K562 (cell line): ENCODE measurements around the gene CNPY4. TPM values are rescaled to one million over a fixed set of nuclear protein-coding genes. Genes with fewer than 3 reads are reported as not detected.

Experiments used
- ARID3A ChIP-seq: IDR thresholded peaks from 2 replicates; pipeline ENCODE4 v1.6.1; 2012; ENCODE audit warnings: low read depth, low read length, improper control_type of control experiment, borderline replicate concordance
- C11orf30 ChIP-seq: fragments of 450-650 bp; IDR thresholded peaks from 2 replicates; pipeline ENCODE4 v1.6.1; 2016; ENCODE audit warnings: low read depth, mild to moderate bottlenecking
- CHCHD3 ChIP-seq: fragments of 250-450 bp; sonication (Bioruptor Pico); IDR thresholded peaks from 2 replicates; pipeline ENCODE4 v2.1.2; 2022; ENCODE audit warnings: mild to moderate bottlenecking
- FOSL1 ChIP-seq: fragments of 200-800 bp; sonication (Bioruptor generic); conservative IDR thresholded peaks from 2 replicates; pipeline ENCODE4 v1.6.1; 2016; ENCODE audit warnings: missing genetic modification characterization, missing compliant biosample characterization
- FOXM1 ChIP-seq, 2 experiments: fragments of 450-650 bp in 1 of 2; sonication (generic) in 1 of 2; formaldehyde crosslinking in 1 of 2; IDR thresholded peaks; 2 replicates each; pipeline versions ENCODE4 v1.6.1 to v1.9.0; 2017 to 2022; ENCODE audit warnings: low read depth in 2 of 2, mild to moderate bottlenecking in 2 of 2, missing genetic modification reagents in 1 of 2, moderate library complexity in 1 of 2
- HIVEP1 ChIP-seq: fragments of 250-450 bp; sonication (Bioruptor Pico); IDR thresholded peaks from 2 replicates; pipeline ENCODE4 v1.4.0; 2020; ENCODE audit warnings: mild to moderate bottlenecking
- MYNN ChIP-seq, 2 experiments: sonication (generic); formaldehyde crosslinking in 1 of 2; IDR thresholded peaks; 2 replicates each; pipeline versions ENCODE4 v1.5.0 to v1.6.1; 2016 to 2020; ENCODE audit warnings: antibody characterized with exemption in 1 of 2, missing genetic modification reagents in 1 of 2
- NR1H2 ChIP-seq: sonication (generic); formaldehyde crosslinking; IDR thresholded peaks from 2 replicates; pipeline ENCODE4 v1.4.0; 2020; ENCODE audit warnings: mild to moderate bottlenecking, missing genetic modification reagents
- PKNOX1 ChIP-seq: fragments of 450-650 bp; IDR thresholded peaks from 2 replicates; pipeline ENCODE4 v1.6.1; 2016
- PRPF4 ChIP-seq: fragments of 200-400 bp; formaldehyde crosslinking; IDR thresholded peaks from one replicate; pipeline ENCODE4 v1.6.1; 2017; ENCODE audit warnings: low read length, low read depth, mild to moderate bottlenecking; ENCODE audit not compliant: insufficient read depth, poor library complexity, severe bottlenecking
- YBX1 ChIP-seq: fragments of 450-650 bp; IDR thresholded peaks from 2 replicates; pipeline ENCODE4 v1.7.1; 2016; ENCODE audit warnings: mild to moderate bottlenecking
- ZEB2 ChIP-seq: fragments of 450-650 bp; IDR thresholded peaks from 2 replicates; pipeline ENCODE4 v1.6.1; 2016
- ZNF184 ChIP-seq: sonication (generic); formaldehyde crosslinking; IDR thresholded peaks from 2 replicates; pipeline ENCODE4 v1.5.0; 2020; ENCODE audit warnings: missing genetic modification reagents
- ZNF217 ChIP-seq: sonication (generic); formaldehyde crosslinking; IDR thresholded peaks from 2 replicates; pipeline ENCODE4 v1.8.0; 2022; ENCODE audit warnings: mild to moderate bottlenecking, missing genetic modification reagents
- ZNF277 ChIP-seq: fragments of 250-450 bp; sonication (Bioruptor Pico); IDR thresholded peaks from 2 replicates; pipeline ENCODE4 v1.8.0; 2022; ENCODE audit warnings: inconsistent platforms, mild to moderate bottlenecking, moderate library complexity, borderline replicate concordance
- polyA plus RNA-seq, 8 experiments: library from polyadenylated mRNA; depleted of rRNA in 4 of 8; stranded (reverse) in 5 of 8; unstranded in 3 of 8; fragments of >200 nt; fragmentation: Nextera tagmentation in 2 of 8; fragmentation: Illumina TruSeq in 1 of 8; extraction: Ambion mirVana in 2 of 8; extraction: Trizol in 1 of 8; gene quantifications; 2 replicates each; pipeline versions ENCODE4 v1.2.1 to v1.2.3, GENCODE V29; 2011 to 2014; ENCODE audit warnings: inconsistent platforms in 1 of 8, missing spikeins in 1 of 8
- total RNA-seq, 7 experiments: library from RNA; depleted of rRNA in 6 of 7; stranded (reverse); fragments of >200 nt in 6 of 7; fragmentation: Illumina TruSeq in 2 of 7; extraction: Trizol in 2 of 7; gene quantifications; 2 replicates each; pipeline versions ENCODE4 v1.2.1 to v1.2.3, GENCODE V29; 2011 to 2021; ENCODE audit warnings: low replicate concordance in 1 of 7
- TF ChIP-seq, protein P1 (sequence below): fragments of 250-450 bp; sonication (Bioruptor Pico); IDR thresholded peaks from 2 replicates; pipeline ENCODE4 v1.5.0; 2021
- TF ChIP-seq, protein P2 (sequence below), 3 experiments: IDR thresholded peaks in 2 of 3; conservative IDR thresholded peaks in 1 of 3; 2 replicates each; pipeline ENCODE4 v1.5.1; 2011 to 2012; ENCODE audit warnings: low read length in 3 of 3, mild to moderate bottlenecking in 3 of 3, control low read depth in 2 of 3, improper control_type of control experiment in 1 of 3, inconsistent platforms in 1 of 3, low read depth in 1 of 3, mixed read lengths in 1 of 3, moderate library complexity in 1 of 3; ENCODE audit not compliant: insufficient read depth in 2 of 3
- TF ChIP-seq, protein P3 (sequence below): IDR thresholded peaks from 2 replicates; pipeline ENCODE4 v1.6.1; 2014; ENCODE audit warnings: antibody characterized with exemption
- TF ChIP-seq, protein P4 (sequence below): fragments of 250-450 bp; sonication (Bioruptor Pico); IDR thresholded peaks from 2 replicates; pipeline ENCODE4 v1.8.0; 2022; ENCODE audit warnings: inconsistent platforms

Gene CNPY4
- total and polyA plus RNA-seq, 9 of the 15 experiments (the other 6 are each of a cell fraction or from before 2014, with no cell fraction given): 1.9 to 11.2 (median 7.0) TPM

DNA sequence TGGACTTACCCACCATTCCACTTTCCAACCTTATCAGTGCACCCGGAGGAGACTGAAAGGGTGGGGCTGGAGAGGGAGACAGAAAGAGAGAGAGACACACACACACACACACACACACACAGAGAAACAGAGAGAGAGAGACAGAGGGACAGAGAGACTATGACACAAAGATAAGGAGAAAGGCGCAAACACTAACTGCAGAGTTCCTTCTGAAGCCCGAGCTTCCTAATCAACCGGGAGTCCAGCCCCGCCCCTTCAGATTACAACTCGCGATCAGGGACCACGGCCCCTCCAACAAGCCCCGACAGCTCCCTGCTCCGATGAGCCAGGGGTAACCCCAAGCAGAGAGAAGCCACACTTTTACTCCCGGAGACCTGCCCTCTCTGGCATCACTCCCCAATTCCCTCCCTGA is 48.5 kb downstream of the CNPY4 start (continued):
- TF ChIP-seq, protein P1, sequence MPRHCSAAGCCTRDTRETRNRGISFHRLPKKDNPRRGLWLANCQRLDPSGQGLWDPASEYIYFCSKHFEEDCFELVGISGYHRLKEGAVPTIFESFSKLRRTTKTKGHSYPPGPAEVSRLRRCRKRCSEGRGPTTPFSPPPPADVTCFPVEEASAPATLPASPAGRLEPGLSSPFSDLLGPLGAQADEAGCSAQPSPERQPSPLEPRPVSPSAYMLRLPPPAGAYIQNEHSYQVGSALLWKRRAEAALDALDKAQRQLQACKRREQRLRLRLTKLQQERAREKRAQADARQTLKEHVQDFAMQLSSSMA (CRISPR knock-in tag): no peak
- TF ChIP-seq NR1H2 (no peak), C11orf30 (no peak), MYNN (IDR thresholded peaks at IDR 0.05) (no peak), MYNN (CRISPR knock-in tag; IDR thresholded peaks at IDR 0.05) (no peak), ARID3A (no peak), ZNF277 (CRISPR knock-in tag) (no peak), YBX1 (no peak), CHCHD3 (CRISPR knock-in tag) (no peak), ZEB2 (peak; percentile 88), ZNF217 (CRISPR knock-in tag) (no peak), HIVEP1 (no peak), FOSL1 (tag) (peak; percentile 68), PRPF4 (no peak), PKNOX1 (peak; percentile 76), ZNF184 (CRISPR knock-in tag) (no peak), FOXM1 (IDR thresholded peaks at IDR 0.05; ENCODE audit: low read depth) (no peak), FOXM1 (CRISPR knock-in tag; IDR thresholded peaks at IDR 0.05; ENCODE audit: low read depth) (no peak)
- TF ChIP-seq, protein P2, sequence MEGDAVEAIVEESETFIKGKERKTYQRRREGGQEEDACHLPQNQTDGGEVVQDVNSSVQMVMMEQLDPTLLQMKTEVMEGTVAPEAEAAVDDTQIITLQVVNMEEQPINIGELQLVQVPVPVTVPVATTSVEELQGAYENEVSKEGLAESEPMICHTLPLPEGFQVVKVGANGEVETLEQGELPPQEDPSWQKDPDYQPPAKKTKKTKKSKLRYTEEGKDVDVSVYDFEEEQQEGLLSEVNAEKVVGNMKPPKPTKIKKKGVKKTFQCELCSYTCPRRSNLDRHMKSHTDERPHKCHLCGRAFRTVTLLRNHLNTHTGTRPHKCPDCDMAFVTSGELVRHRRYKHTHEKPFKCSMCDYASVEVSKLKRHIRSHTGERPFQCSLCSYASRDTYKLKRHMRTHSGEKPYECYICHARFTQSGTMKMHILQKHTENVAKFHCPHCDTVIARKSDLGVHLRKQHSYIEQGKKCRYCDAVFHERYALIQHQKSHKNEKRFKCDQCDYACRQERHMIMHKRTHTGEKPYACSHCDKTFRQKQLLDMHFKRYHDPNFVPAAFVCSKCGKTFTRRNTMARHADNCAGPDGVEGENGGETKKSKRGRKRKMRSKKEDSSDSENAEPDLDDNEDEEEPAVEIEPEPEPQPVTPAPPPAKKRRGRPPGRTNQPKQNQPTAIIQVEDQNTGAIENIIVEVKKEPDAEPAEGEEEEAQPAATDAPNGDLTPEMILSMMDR (IDR thresholded peaks at IDR 0.05 in 2 of 3, conservative IDR thresholded peaks at IDR 0.05 in 1 of 3; ENCODE audit: insufficient read depth in 2 of 3, low read depth in 1 of 3, low read length in 3 of 3): peak in 1 of 3 experiments; percentile 6; a peak in 1 of 6 replicates
- TF ChIP-seq, protein P3, sequence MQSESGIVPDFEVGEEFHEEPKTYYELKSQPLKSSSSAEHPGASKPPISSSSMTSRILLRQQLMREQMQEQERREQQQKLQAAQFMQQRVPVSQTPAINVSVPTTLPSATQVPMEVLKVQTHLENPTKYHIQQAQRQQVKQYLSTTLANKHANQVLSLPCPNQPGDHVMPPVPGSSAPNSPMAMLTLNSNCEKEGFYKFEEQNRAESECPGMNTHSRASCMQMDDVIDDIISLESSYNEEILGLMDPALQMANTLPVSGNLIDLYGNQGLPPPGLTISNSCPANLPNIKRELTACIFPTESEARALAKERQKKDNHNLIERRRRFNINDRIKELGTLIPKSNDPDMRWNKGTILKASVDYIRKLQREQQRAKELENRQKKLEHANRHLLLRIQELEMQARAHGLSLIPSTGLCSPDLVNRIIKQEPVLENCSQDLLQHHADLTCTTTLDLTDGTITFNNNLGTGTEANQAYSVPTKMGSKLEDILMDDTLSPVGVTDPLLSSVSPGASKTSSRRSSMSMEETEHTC: no peak
- TF ChIP-seq, protein P4, sequence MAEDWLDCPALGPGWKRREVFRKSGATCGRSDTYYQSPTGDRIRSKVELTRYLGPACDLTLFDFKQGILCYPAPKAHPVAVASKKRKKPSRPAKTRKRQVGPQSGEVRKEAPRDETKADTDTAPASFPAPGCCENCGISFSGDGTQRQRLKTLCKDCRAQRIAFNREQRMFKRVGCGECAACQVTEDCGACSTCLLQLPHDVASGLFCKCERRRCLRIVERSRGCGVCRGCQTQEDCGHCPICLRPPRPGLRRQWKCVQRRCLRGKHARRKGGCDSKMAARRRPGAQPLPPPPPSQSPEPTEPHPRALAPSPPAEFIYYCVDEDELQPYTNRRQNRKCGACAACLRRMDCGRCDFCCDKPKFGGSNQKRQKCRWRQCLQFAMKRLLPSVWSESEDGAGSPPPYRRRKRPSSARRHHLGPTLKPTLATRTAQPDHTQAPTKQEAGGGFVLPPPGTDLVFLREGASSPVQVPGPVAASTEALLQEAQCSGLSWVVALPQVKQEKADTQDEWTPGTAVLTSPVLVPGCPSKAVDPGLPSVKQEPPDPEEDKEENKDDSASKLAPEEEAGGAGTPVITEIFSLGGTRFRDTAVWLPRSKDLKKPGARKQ: no peak
